Hepatocyte (in vitro differentiated cells): ENCODE data around the gene ZNF423.

Source experiments
- CTCF ChIP-seq: fragments of 200-600 bp; sonication (generic); IDR thresholded peaks from 2 replicates; pipeline ENCODE4 v1.5.1; 2016; ENCODE audit warnings: antibody characterized with exemption, mild to moderate bottlenecking; ENCODE audit not compliant: poor library complexity
- EZH2 ChIP-seq: fragments of 200-600 bp; sonication (generic); IDR thresholded peaks from 2 replicates; pipeline ENCODE4 v1.6.1; 2016; ENCODE audit warnings: antibody characterized with exemption, mild to moderate bottlenecking, borderline replicate concordance

- TF ChIP-seq CTCF (no peak), EZH2 (no peak)
Observed at GRCh38 chr16:49469311-49469670, 386.6 kb downstream of the ZNF423 start.
